ENCODE results near the gene MAPK9. TPM values are rescaled to one million over a fixed set of nuclear protein-coding genes. Genes with fewer than 3 reads are reported as not detected.

Gene MAPK9
- total RNA-seq, 1 experiment from 2014 or later, result 43.4 TPM

- no TSS peak for BruUV-seq (replicated peaks)
- POLR2A ChIA-PET, result no interaction called here
- Histone ChIP-seq H4K20me1 (ENCODE audit: insufficient read depth) (no peaks in the 10 kb centered on the region), H3K4me2 (ENCODE audit: low read length) (no peak overlapping the region), H2AFZ (ENCODE audit: low read depth, low read length, poor library complexity, severe bottlenecking) (no peak overlapping the region), H3K4me1 (ENCODE audit: control insufficient read depth in 1 of 2, insufficient read depth in 2 of 2, low read length in 2 of 2) (no peaks in the 10 kb centered on the region), H3K79me2 (ENCODE audit: insufficient read depth, low read length) (no peaks in the 10 kb centered on the region), H3K9me2 (ENCODE audit: insufficient read depth) (no peaks in the 10 kb centered on the region), H3K9ac (ENCODE audit: low read length) (no peak overlapping the region), H3K27ac (ENCODE audit: low read depth, low read length) (no peak overlapping the region), H3K4me3 (replicated peaks in 1 of 2; ENCODE audit: low read depth in 1 of 2, low read length in 2 of 2) (no peak overlapping the region), H3K36me3 (ENCODE audit: control insufficient read depth in 1 of 2, insufficient read depth in 2 of 2, low read length in 2 of 2) (no peaks in the 10 kb centered on the region), H3K9me3 (ENCODE audit: control insufficient read depth in 1 of 2, insufficient read depth in 1 of 2, low read depth in 1 of 2, low read length in 2 of 2) (no peaks in the 10 kb centered on the region), H3K27me3 (ENCODE audit: insufficient read depth, low read length) (no peaks in the 10 kb centered on the region)
- ATAC-seq (no peak), DNase-seq (ENCODE audit: low read depth, low spot score) (no peak)
- CTCF ChIA-PET, result interaction anchor here (0.8 kb wide), 1 partner anchor 10 kb away, joined by 3 read pairs; no protein-coding TSS in a partner anchor
- TF ChIP-seq RAD21 (IDR thresholded peaks at IDR 0.05; ENCODE audit: low read depth), result no peak
- no peak for TF ChIP-seq SIN3A (IDR thresholded peaks at IDR 0.05; ENCODE audit: low read depth)
- no peak for TF ChIP-seq SRF (IDR thresholded peaks at IDR 0.05; ENCODE audit: low read depth)
- no peak for TF ChIP-seq SP1 (IDR thresholded peaks at IDR 0.05; ENCODE audit: low read depth)
- no peak for TF ChIP-seq EGR1 (IDR thresholded peaks at IDR 0.05; ENCODE audit: low read depth)
- no peak for TF ChIP-seq TCF7L2 (IDR thresholded peaks at IDR 0.05; ENCODE audit: borderline replicate concordance, extremely low read depth, insufficient read depth, insufficient read length)
- no peak for TF ChIP-seq ZNF274 (IDR thresholded peaks at IDR 0.05; ENCODE audit: low read depth, low read length)
- no peak for TF ChIP-seq POLR2AphosphoS5 (IDR thresholded peaks at IDR 0.05; ENCODE audit: low read depth, low read length)
- TF ChIP-seq MAX (IDR thresholded peaks at IDR 0.05), result no peak
- TF ChIP-seq CEBPB (IDR thresholded peaks at IDR 0.05; ENCODE audit: low read depth), result no peak
- TF ChIP-seq CTCF (IDR thresholded peaks at IDR 0.05 in 2 of 3, conservative IDR thresholded peaks at IDR 0.05 in 1 of 3; ENCODE audit: borderline replicate concordance in 1 of 3, insufficient read depth in 1 of 3, low read depth in 2 of 3, low read length in 2 of 3), result no peak
- TF ChIP-seq REST (IDR thresholded peaks at IDR 0.05; ENCODE audit: low read depth), result no peak
- no peak for TF ChIP-seq ATF3 (IDR thresholded peaks at IDR 0.05)
- TF ChIP-seq POLR2A (IDR thresholded peaks at IDR 0.05; ENCODE audit: borderline replicate concordance, extremely low read depth, insufficient read depth, insufficient read length), result no peak
- intact Hi-C loops (cut with micrococcal nuclease), result no loop called here
- RAD21 ChIA-PET (ENCODE audit: low non-redundant PET in 1 of 2, low total read pairs in 2 of 2, uncharacterized antibody in 2 of 2, unreplicated experiment in 2 of 2), result no interaction called here
These were observed 94.7 kb downstream of the MAPK9 start for GRCh38 chr5:180197016-180197702.

Data from HCT116 (cell line).